Gastroesophageal sphincter (tissue), 4 donors: ENCODE results near the gene RAN. TPM values are rescaled to one million over a fixed set of nuclear protein-coding genes. Genes with fewer than 3 reads are reported as not detected.

Source experiments
- ATAC-seq: fragments of 150-250 bp; one replicate; pipeline ENCODE4 v1.9.1; 2016; ENCODE audit warnings: mild to moderate bottlenecking, moderate library complexity
- H3K27ac ChIP-seq, 4 donors: fragments of 200-600 bp; sonication (generic) in 3 of 4; 1 replicate in 3 of 4; 2 replicates in 1 of 4; pipeline ENCODE4 v1.5.1; 2016 to 2019
- H3K27me3 ChIP-seq: fragments of 200-600 bp; sonication (generic); one replicate; pipeline ENCODE4 v1.5.1; 2019
- H3K36me3 ChIP-seq, 2 donors: fragments of 200-600 bp; sonication (generic); one replicate each; pipeline ENCODE4 v1.5.1; 2019; ENCODE audit warnings: control low read depth in 1 of 2
- H3K4me1 ChIP-seq, 3 donors: fragments of 200-600 bp; sonication (generic); 1 replicate in 2 of 3; 2 replicates in 1 of 3; pipeline ENCODE4 v1.5.1; 2016 to 2019; ENCODE audit warnings: control low read depth in 2 of 3
- H3K4me3 ChIP-seq, 2 donors: fragments of 200-600 bp; sonication (generic); one replicate each; pipeline ENCODE4 v1.5.1; 2019; ENCODE audit warnings: mild to moderate bottlenecking in 1 of 2, moderate library complexity in 1 of 2
- H3K9me3 ChIP-seq, 3 donors: fragments of 200-600 bp; sonication (generic); one replicate each; pipeline ENCODE4 v1.5.1; 2017 to 2019; ENCODE audit warnings: control low read depth in 2 of 3
- EP300 ChIP-seq: sonication (generic); formaldehyde crosslinking; IDR thresholded peaks from one replicate; pipeline ENCODE4 v1.6.1; 2017; ENCODE audit warnings: antibody characterized with exemption, mild to moderate bottlenecking
- POLR2A ChIP-seq, 2 donors: fragments of 450-650 bp; IDR thresholded peaks; one replicate each; pipeline ENCODE4 v1.6.1; 2017; ENCODE audit warnings: antibody characterized with exemption in 2 of 2, mild to moderate bottlenecking in 2 of 2, moderate library complexity in 1 of 2
- POLR2AphosphoS5 ChIP-seq: sonication (generic); formaldehyde crosslinking; IDR thresholded peaks from one replicate; pipeline ENCODE4 v1.6.1; 2017; ENCODE audit warnings: antibody characterized with exemption
- WGBS, 2 donors: methylation state at CpG; one replicate each; pipeline ENCODE4 v1.1.5; 2018; ENCODE audit warnings: low coverage in 1 of 2; 5-methylcytosine and 5-hydroxymethylcytosine counted together
- total RNA-seq, 4 donors: library from RNA; depleted of rRNA; stranded (reverse); fragments of >200 nt; gene quantifications; one replicate each; pipeline ENCODE4 v1.1.0, GENCODE V29; 2016
- TF ChIP-seq, protein P1 (sequence below), 4 experiments: fragments of 200-600 bp in 2 of 4; fragments of 450-650 bp in 2 of 4; sonication (generic) in 1 of 4; IDR thresholded peaks; one replicate each; pipeline ENCODE4 v1.5.1; 2017 to 2019; ENCODE audit warnings: antibody characterized with exemption in 4 of 4, mild to moderate bottlenecking in 2 of 4, moderate library complexity in 2 of 4

RAN gene
- total RNA-seq, 4 donors from 2014 or later, result 139 to 199 (median 167) TPM

DNA sequence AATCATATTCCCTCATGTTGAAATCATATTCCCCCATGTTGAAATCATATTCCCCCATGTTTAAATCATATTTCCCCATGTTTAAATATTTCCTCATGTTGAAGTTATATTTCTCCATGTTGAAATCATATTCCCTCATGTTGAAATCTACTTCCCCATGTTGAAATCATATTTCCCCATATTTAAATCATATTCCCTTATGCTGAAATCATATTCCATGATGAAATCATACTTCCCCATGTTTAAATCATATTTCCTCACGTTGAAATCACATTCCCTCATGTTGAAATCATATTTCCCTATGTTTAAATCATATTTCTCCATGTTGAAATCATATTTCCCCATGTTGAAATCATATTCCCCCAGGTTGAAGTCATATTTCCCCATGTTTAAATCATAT, 47.2 kb downstream of the RAN start:
- peaks cover 0 to 12% (median 0%) of the 10 kb centered on the region in 3 donors for H3K9me3 ChIP-seq
- H3K27ac ChIP-seq, result no peak overlapping the region
- ATAC-seq, result no peak
- H3K27me3 ChIP-seq, result peaks cover 29% of the 10 kb centered on the region
- H3K4me3 ChIP-seq, result no peak overlapping the region
- no peaks in the 10 kb centered on the region for H3K36me3 ChIP-seq
- TF ChIP-seq POLR2AphosphoS5 (no peak), EP300 (no peak), POLR2A (IDR thresholded peaks at IDR 0.05) (no peak)
- TF ChIP-seq, protein P1, sequence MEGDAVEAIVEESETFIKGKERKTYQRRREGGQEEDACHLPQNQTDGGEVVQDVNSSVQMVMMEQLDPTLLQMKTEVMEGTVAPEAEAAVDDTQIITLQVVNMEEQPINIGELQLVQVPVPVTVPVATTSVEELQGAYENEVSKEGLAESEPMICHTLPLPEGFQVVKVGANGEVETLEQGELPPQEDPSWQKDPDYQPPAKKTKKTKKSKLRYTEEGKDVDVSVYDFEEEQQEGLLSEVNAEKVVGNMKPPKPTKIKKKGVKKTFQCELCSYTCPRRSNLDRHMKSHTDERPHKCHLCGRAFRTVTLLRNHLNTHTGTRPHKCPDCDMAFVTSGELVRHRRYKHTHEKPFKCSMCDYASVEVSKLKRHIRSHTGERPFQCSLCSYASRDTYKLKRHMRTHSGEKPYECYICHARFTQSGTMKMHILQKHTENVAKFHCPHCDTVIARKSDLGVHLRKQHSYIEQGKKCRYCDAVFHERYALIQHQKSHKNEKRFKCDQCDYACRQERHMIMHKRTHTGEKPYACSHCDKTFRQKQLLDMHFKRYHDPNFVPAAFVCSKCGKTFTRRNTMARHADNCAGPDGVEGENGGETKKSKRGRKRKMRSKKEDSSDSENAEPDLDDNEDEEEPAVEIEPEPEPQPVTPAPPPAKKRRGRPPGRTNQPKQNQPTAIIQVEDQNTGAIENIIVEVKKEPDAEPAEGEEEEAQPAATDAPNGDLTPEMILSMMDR (IDR thresholded peaks at IDR 0.05), result no peak
- WGBS, 2 donors, result 50 to 63% methylated on average over 1 of the region's 1 CpG
- peaks cover 0 to 20% (median 5%) of the 10 kb centered on the region in 3 donors for H3K4me1 ChIP-seq

GRCh38 chr12:130920119-130920703, 48.3 kb downstream of the RAN start:
- Histone ChIP-seq H3K27ac (peak overlapping the region in 3 of 4 donors; percentile 30 to 76 (median 68)), H3K4me1 (peaks cover 0 to 23% (median 5%) of the 10 kb centered on the region in 3 donors), H3K36me3 (no peaks in the 10 kb centered on the region), H3K4me3 (no peak overlapping the region), H3K27me3 (peaks cover 29% of the 10 kb centered on the region), H3K9me3 (peaks cover 0 to 12% (median 0%) of the 10 kb centered on the region in 3 donors)
- ATAC-seq, result no peak
- WGBS, 2 donors, result 93 to 100% methylated on average over 3 to 12 of the region's 15 CpGs
- TF ChIP-seq POLR2A (IDR thresholded peaks at IDR 0.05), result no peak
- TF ChIP-seq, protein P1 (IDR thresholded peaks at IDR 0.05), result no peak
- TF ChIP-seq EP300, result no peak
- TF ChIP-seq POLR2AphosphoS5, result no peak

DNA sequence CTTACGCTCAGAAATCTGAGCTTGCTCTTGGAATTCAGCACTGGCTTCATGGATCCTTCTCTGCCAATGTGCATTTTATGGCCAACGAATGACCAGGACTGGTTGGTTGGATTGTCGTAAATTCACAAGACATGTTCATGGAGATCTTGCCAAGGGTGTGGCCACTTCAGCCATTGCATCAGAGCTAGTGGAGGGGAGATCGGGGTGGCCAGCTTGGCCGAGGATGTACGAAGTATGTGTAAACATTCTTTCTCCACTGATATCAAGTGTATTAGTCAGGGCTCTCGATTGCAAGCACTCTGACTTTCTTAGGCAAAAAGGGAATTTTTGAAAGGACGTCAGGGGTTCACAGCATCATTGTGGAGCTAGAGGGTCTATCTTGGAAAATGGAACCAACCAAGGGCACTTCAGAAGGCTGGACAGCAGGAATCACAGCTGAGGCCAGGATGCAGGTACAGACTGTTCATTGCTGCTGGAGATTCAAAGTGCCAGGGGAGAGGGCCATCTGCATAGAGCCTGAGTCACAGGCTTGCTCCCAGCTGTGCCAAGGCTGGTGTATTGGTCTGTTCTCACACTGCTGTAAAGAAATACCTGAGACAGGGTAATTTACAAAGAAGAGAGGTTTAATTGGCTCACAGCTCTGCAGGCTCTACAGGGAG, 49.0 kb downstream of the RAN start:
- H3K36me3 ChIP-seq, result no peaks in the 10 kb centered on the region
- peaks cover 0 to 29% (median 5%) of the 10 kb centered on the region in 3 donors for H3K4me1 ChIP-seq
- WGBS, 2 donors, result 33 to 58% methylated on average over 3 to 4 of the region's 8 CpGs
- peak overlapping the region in 3 of 4 donors; percentile 58 to 76 (median 68) for H3K27ac ChIP-seq
- peaks cover 25% of the 10 kb centered on the region for H3K27me3 ChIP-seq
- H3K4me3 ChIP-seq, result no peak overlapping the region
- peaks cover 0 to 12% (median 0%) of the 10 kb centered on the region in 3 donors for H3K9me3 ChIP-seq
- TF ChIP-seq POLR2A (IDR thresholded peaks at IDR 0.05), result no peak
- TF ChIP-seq POLR2AphosphoS5, result peak; percentile 52
- no peak for TF ChIP-seq EP300
- peak; percentile 87 for ATAC-seq

- Histone ChIP-seq H3K9me3 (peaks cover 0 to 12% (median 0%) of the 10 kb centered on the region in 3 donors), H3K27ac (peak overlapping the region in 2 of 4 donors; percentile 66 to 68), H3K36me3 (no peaks in the 10 kb centered on the region), H3K4me3 (no peak overlapping the region), H3K4me1 (peaks cover 0 to 23% (median 5%) of the 10 kb centered on the region in 3 donors), H3K27me3 (peaks cover 13% of the 10 kb centered on the region)
- ATAC-seq, result peak; percentile 50
- peak; percentile 61 for TF ChIP-seq POLR2AphosphoS5
- TF ChIP-seq, protein P1 (IDR thresholded peaks at IDR 0.05), result no peak
- WGBS, 2 donors, result 41 to 44% methylated on average over 3 to 4 of the region's 4 CpGs
Measured at GRCh38 chr12:130922511-130922953, 50.7 kb downstream of the RAN start.

DNA sequence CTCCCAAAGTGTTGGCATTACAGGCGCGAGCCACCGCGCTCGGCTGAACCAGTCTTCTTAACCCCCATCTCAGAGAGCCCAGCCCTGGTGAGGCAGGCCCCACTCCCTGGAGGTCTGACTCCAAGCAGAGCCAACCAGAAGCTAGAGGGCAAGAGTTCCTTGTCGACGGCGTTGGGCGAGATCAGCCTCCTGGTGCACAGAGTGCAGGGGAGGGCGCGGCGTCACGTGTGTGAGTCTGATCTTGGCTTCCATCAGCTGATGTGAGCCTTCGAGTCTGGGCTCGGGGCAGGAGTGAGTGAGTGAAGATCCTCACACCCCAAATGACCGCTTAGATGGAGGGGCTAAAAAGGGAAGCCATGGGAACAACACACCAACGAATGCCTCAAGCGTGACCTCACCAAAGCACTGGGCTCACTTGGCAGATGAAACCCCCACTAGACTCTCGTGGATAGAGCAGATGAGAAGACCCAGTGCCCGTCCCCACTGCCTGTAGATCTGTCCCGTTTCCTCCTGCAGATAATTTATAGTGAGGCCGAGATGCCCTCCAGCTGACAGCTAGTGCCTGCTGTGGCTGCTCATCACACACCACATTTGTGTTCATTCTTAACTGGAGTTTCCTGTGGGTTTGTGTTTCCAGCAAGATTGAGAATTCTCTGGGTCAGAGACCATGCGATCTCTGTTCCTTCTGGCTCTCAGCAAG, 53.2 kb downstream of the RAN start:
- Histone ChIP-seq H3K27me3 (peaks cover 21% of the 10 kb centered on the region), H3K4me3 (no peak overlapping the region), H3K36me3 (no peaks in the 10 kb centered on the region), H3K27ac (peak overlapping the region in 2 of 4 donors; percentile 30 to 49), H3K4me1 (peaks cover 0 to 23% (median 5%) of the 10 kb centered on the region in 3 donors), H3K9me3 (peaks cover 0 to 12% (median 0%) of the 10 kb centered on the region in 3 donors)
- 53 to 65% methylated on average over 3 to 4 of the region's 23 CpGs for WGBS, 2 donors
- TF ChIP-seq EP300 (no peak), POLR2A (IDR thresholded peaks at IDR 0.05) (no peak), POLR2AphosphoS5 (no peak)
- TF ChIP-seq, protein P1 (IDR thresholded peaks at IDR 0.05), result no peak
- no peak for ATAC-seq
